GM21390 (cell line): ENCODE results near the gene ESD.
"Not testable (repeated sequence)": the region's sequence is repeated elsewhere in the genome, so short reads cannot be mapped to it uniquely, and the experiment has no call there.

Experiments
- ATAC-seq: cut with Tn5 transposase; IDR thresholded peaks from one replicate; pipeline ENCODE4 v1.9.1; 2021; ENCODE audit not compliant: unreplicated experiment

Gene ESD

GRCh38 chr13:46795321-46795720 lies 1.6 kb downstream of the ESD start:
- no peak for ATAC-seq

- no peak for ATAC-seq
These were observed 13.5 kb downstream of the ESD start for GRCh38 chr13:46783504-46783903.

DNA sequence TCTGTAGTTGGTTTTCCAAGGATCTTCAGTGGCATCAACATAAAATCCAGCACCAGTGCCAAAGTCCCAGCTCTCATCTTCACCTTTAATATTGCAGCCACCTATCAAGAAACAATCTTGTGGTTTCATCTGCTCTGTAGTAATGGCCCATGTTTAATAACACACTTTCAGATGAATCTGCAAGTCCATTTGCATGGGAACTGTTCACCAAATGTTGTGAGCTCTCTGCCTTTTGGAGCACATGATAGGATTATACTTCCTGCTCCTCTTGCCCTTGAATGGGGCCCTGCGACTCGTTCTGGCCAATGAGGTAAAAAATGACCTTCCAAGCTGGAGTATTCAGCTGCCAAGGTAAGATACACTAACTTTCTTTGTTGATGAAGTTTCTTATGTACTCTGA lies 14.3 kb downstream of the ESD start:
- ATAC-seq, result no peak

DNA sequence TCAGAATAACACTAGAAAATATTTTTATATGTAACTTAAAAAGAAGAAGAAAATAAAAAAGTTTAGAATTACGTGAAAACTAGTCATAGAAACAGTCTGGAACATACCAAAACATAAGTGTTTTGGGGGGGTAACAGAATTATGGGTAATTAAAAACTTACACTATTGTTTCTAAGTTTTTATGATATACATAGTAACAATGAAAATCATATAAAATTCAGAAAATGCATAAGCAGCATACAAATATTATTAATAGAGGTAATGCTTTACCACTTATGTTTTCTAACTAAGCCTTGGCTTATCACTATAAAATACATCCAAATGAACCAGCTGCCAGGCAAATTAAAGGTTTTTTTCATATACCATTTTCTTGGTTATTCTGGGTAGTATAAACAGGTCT lies 14.9 kb downstream of the ESD start:
- ATAC-seq, result no peak

- no peak for ATAC-seq
These were observed 18.1 kb downstream of the ESD start for GRCh38 chr13:46778890-46779289.

- ATAC-seq, result no peak
These were observed 18.9 kb downstream of the ESD start for GRCh38 chr13:46778095-46778494.

- no peak for ATAC-seq
These were observed 21.4 kb downstream of the ESD start for GRCh38 chr13:46775385-46776107.

DNA sequence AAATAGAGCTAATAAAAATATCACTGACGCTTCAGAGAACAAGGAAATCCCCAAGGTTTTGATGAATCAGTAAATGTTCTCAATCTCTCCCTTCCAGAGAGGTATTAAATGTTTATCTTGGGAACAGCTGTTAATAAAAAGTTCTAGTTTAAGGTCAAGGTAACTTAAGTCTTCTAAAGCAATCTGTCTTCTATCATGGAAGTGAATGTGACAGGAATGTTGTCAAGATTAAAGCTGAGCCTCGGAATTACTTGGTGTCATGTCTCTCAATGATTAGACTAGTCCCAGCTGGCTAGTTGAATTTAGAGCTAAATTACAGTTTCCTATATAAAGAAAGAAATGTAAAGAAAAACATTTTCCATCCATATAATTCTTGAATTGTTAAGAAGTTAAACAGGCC lies 23.4 kb downstream of the ESD start:
- ATAC-seq, result no peak

DNA sequence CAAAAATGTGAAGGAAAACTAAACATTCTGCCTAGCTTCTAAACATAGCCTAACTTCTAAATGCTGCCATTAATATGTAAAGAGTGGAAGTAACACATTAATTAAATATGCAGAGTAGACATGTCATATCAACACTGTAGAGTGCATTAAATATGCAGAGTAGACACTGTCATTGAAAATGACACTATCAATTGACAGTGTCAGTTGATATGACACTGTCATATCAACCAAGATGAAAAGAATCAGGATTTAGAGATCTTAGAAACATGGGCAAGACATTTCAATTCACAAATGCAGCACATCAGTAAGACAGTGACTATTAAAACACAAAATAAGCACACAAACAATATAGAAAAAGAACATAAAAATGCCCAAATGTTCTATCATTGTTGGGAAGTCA lies 25.3 kb downstream of the ESD start:
- ATAC-seq, result no peak

- not testable (repeated sequence) for ATAC-seq
These were observed 27.0 kb downstream of the ESD start for GRCh38 chr13:46769925-46770324.

DNA sequence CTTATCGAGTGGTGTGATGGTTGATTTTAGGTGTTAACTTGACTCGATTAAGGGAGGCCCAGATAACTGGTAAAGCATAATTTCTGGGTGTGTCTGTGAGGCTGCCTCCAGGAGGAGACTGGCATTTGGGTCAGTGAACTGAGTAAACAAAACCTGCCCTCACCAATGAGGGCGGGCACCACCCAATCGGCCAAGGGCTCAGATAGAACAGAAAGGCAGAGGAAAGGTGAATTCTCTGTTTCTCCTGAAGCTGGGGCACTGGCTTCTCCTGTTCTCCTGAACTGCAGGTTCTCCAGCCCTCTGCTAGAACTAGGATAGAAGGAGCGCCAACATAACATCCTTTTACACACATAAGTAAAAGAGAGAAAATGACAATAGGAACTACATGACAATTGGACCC lies 35.1 kb downstream of the ESD start:
- ATAC-seq, result no peak

DNA sequence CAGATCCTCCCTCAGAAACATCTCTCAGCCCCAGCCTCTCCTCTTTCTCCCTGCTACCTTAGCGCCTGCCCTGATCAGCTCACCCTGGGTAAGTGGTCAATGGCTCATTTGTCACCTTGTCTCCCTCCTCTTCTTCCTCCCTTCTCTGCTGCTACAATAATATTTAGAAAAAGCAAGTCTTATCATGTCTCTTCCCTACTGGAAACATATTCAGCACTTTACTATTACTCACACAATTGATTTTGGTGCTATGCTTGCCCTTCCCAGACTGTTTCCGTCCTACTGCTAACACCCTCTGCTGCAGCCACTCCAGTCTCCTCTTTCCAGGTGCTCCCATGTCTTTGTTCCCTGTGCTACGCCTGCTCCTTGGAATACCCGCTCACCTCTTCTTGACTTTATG lies 35.8 kb downstream of the ESD start:
- no peak for ATAC-seq

DNA sequence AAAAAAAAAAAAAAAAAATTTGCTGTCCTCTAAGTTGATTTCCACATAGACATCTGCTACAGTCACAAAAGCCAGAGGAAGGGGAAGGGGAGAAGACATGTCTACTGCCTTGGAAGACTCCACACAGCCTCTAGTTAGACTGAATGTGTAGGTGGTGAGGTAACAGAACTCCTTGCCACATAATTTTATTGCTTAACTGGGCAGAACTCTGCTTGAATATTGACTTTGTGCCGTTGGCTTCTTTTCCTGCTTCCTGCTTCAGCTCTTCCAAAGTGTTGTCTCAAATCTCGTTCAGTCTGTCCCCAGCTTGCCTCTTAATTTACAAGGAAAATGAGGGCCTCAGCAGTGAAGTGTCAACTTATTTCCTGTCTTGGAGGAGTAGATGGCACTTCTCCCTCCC lies 37.1 kb downstream of the ESD start:
- no peak for ATAC-seq

DNA sequence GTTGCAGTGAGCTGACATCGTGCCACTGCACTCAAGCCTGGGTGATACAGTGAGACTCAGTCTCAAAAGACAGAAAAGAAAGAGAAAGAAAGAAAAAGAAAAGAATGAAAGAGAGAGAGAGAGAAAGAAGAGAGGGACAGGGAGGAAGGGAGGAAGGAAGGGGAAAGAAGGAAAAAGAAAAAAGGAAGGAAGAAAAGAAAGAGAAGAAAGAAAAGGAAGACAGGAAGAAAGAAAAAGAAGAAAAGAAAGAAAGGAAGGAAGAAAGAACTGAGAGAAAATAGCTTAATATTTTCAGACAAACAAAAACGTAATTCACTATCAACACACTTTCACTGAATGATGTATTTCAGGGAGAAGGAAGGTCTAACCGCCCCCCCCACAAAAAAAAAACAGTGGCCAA lies 39.3 kb downstream of the ESD start:
- ATAC-seq, result no peak

- no peak for ATAC-seq
These were observed 40.0 kb downstream of the ESD start for GRCh38 chr13:46756977-46757376.

GRCh38 chr13:46755508-46755907 lies 41.5 kb downstream of the ESD start:
- ATAC-seq, result not testable (repeated sequence)

GRCh38 chr13:46754812-46755211 lies 42.1 kb downstream of the ESD start:
- ATAC-seq, result no peak

DNA sequence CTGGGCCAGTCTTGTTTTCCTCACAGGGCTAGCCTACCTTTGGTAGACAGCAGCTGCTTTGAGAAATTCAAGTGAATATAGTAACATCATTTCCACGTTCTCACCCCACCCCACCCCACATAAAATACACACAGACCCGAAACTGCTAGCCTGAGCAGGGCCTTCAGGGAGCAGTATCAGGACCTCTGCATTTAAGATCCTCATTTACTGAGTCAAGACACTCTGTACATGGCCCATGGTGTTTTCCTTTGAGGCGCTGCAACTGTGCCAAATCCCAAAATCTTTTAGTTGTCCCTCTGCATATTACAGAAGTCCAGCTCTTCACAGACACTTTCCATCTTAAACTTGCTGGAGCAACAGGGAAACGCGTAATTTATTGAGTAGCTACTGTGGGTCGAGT lies 43.0 kb downstream of the ESD start:
- ATAC-seq, result no peak

DNA sequence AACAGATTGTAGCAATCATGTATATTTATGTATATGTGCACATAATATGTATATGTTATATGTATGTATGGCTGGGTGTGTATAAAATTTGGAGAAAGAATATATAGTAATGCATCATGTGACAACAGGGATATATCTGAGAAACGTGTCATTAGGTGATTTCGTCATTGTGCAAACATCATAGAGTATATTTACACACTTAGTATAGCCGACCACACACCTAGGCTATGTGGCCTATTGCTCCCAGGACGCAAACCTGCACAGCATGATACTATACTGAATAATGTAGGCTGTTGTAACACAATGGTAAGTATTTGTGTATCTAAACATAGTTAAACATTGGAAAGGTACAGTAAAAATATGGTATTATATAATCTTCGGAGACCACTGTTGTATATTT lies 43.8 kb downstream of the ESD start:
- no peak for ATAC-seq

DNA sequence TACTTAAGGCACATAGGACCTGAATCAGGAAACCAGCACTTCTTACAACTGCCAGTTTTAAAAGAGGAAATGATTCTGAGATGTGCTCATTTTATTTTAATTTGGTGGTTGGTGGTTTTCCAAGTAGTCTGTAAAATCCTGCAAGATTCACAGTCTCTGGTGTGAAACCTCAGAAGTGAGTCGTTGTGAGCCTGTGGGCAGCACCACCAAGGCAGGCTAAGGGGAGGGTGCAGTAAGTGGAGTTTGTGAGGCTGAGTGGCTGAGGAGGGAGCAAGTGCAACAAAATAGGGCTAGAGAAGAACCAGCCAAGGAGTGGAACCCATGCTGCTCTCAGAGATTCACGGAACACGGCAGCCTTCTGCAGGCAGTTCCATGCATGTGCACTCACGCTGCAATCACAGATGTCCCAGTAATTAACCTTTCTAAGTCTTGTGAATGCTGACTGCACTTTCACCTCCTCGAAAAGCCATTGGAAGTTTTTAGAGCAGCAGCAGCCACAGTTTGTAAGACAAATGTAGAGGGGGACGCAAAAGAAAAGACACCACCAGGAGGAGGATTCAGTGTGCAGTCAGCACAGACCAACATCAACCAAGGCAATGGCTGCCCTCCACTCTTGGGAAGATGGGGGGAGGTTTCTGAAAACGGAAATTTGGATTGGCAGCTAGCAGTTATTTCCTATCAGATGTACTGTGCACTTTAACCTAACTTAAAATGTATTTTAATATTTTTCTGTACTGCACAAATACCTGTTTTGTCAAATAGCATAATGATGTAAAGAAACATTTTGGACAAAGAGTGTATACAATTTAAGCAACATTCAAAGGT lies 44.9 kb downstream of the ESD start:
- ATAC-seq, result peak; percentile 87

- ATAC-seq, result no peak
These were observed 47.0 kb downstream of the ESD start for GRCh38 chr13:46749951-46750350.

DNA sequence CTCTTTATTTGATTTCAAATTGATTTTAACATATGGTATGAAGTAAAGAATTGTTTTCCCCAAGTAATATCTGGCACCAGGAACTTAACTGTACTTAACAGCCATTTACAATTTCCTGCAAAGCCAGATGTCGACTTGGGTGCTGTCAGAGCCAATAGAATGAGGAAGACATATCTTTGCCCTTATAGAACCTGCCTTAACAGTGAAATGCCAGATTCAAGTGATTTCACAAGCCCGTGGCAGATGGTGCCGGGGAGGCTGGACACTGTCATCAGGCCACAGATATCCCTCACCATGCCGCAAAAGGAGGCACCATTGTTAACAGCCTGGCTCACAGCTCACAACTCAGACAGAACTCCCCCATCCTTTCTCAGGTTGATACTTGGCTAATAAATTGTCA lies 48.7 kb downstream of the ESD start:
- ATAC-seq, result no peak
